Adrenal gland (tissue), 5 donors: Measurements from ENCODE around the gene WASHC4.

Experiments used
- POLR2A ChIP-seq, 2 donors: fragments of 450-650 bp; IDR thresholded peaks; one replicate each; pipeline ENCODE4 v1.6.1; 2017; ENCODE audit warnings: antibody characterized with exemption in 2 of 2, mild to moderate bottlenecking in 2 of 2, moderate library complexity in 1 of 2
- TF ChIP-seq, protein P1 (sequence below), 6 experiments: fragments of 450-650 bp in 4 of 6; fragments of 200-600 bp in 2 of 6; sonication (generic) in 1 of 6; IDR thresholded peaks; 1 replicate in 5 of 6; 2 replicates in 1 of 6; pipeline versions ENCODE4 v1.5.1 to v1.8.0; 2016 to 2021; ENCODE audit warnings: antibody characterized with exemption in 6 of 6, mild to moderate bottlenecking in 2 of 6, moderate library complexity in 1 of 6
- donor health status: DM: no; HTN: no; CAD: no.

DNA sequence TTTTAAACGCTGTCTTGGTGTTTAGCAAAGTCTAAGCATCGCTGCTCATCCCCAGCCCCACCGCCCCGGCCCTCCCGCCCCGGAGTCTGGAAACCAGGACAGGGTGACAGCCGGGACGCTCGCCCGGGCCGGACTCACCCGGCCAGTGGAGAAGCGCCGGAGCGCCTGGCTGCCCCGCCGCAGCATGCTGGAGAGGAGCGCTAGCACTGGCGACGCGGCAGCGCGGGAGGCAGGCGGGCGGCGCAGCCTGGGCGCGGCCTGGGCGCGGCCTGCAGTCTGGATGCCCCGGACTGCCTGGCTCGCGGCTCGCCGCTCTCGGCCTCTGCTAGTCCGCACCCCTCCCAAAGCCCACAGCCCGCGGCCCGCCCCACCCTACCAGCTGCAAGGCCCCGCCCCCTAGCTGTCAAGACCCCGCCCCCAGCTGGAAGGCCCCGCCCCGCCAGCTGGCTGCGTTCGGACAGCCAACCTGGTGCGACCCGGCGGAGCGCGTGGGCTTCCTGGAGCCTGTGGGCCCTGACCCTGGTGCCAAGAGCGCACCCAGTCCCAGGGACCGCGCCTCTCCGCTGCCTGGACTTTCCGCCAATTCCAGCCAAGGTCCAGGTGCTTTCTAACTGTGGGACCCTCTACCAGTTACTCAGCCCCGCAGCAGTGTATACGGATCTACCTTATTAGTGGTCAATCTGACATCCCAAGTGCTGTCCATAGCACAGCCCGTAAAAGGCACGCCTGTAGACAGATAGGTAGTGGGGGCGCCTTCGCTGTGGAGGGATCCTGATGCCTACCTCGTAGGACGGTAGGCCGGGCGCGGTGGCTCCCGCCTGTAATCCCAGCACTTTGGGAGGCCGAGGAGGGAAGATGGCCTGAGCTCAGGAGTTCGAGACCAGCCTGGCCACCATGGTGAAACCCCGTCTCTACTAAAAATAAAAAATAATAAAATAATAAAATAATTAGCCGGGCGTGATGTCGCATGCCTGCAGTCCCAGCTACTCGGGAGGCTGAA lies 23.0 kb upstream of the WASHC4 start, which contains the start of gene ALDH1L2:
- TF ChIP-seq, protein P1, sequence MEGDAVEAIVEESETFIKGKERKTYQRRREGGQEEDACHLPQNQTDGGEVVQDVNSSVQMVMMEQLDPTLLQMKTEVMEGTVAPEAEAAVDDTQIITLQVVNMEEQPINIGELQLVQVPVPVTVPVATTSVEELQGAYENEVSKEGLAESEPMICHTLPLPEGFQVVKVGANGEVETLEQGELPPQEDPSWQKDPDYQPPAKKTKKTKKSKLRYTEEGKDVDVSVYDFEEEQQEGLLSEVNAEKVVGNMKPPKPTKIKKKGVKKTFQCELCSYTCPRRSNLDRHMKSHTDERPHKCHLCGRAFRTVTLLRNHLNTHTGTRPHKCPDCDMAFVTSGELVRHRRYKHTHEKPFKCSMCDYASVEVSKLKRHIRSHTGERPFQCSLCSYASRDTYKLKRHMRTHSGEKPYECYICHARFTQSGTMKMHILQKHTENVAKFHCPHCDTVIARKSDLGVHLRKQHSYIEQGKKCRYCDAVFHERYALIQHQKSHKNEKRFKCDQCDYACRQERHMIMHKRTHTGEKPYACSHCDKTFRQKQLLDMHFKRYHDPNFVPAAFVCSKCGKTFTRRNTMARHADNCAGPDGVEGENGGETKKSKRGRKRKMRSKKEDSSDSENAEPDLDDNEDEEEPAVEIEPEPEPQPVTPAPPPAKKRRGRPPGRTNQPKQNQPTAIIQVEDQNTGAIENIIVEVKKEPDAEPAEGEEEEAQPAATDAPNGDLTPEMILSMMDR (IDR thresholded peaks at IDR 0.05) = no peak
- peak in 1 of 2 donors; percentile 47 for TF ChIP-seq POLR2A (IDR thresholded peaks at IDR 0.05)
